ENCODE results near the gene SF1. TPM values are rescaled to one million over a fixed set of nuclear protein-coding genes. Genes with fewer than 3 reads are reported as not detected.

The SF1 gene
- polyA plus RNA-seq, 1 experiment: 56.8 TPM

GRCh38 chr11:64726867-64727530 is 51.3 kb downstream of the SF1 start:
- no peak overlapping the region for H3K27ac ChIP-seq (ENCODE audit: low read depth, low read length)
- TF ChIP-seq CTCF (IDR thresholded peaks at IDR 0.05; ENCODE audit: low read depth, low read length): no peak
- peaks cover 26% of the 10 kb centered on the region for H3K27me3 ChIP-seq (ENCODE audit: control insufficient read depth, insufficient read depth, low read length)
- CTCF ChIA-PET: interaction anchor here (1.7 kb wide), 1 partner anchor 38 kb away, joined by 11 read pairs; no protein-coding TSS in a partner anchor
- POLR2A ChIA-PET: no interaction called here
- DNase-seq (ENCODE audit: low read depth, low spot score): no peak
- no peaks in the 10 kb centered on the region; the same call in 1 of the 2 replicates for H3K9me3 ChIP-seq (ENCODE audit: control insufficient read depth, insufficient read depth, low read length)
- H3K4me3 ChIP-seq (ENCODE audit: low read depth, low read length): no peak overlapping the region

GRCh38 chr11:64726211-64726641 is 52.1 kb downstream of the SF1 start:
- H3K9me3 ChIP-seq (ENCODE audit: control insufficient read depth, insufficient read depth, low read length): no peaks in the 10 kb centered on the region; the same call in 1 of the 2 replicates
- no peak for DNase-seq (ENCODE audit: low read depth, low spot score)
- H3K27ac ChIP-seq (ENCODE audit: low read depth, low read length): no peak overlapping the region
- ChIA-PET POLR2A (no interaction called here), CTCF (interaction anchor here (1.7 kb wide), 1 partner anchor 37 kb away, joined by 11 read pairs; no protein-coding TSS in a partner anchor)
- no peak overlapping the region for H3K4me3 ChIP-seq (ENCODE audit: low read depth, low read length)
- H3K27me3 ChIP-seq (ENCODE audit: control insufficient read depth, insufficient read depth, low read length): peaks cover 33% of the 10 kb centered on the region
- no peak for TF ChIP-seq CTCF (IDR thresholded peaks at IDR 0.05; ENCODE audit: low read depth, low read length)

GRCh38 chr11:64724863-64725532 is 53.3 kb downstream of the SF1 start:
- CTCF ChIA-PET: interaction anchor here (0.5 kb wide), 1 partner anchor 177 kb away, joined by 3 read pairs; no protein-coding TSS in a partner anchor
- DNase-seq (ENCODE audit: low read depth, low spot score): no peak
- H3K27me3 ChIP-seq (ENCODE audit: control insufficient read depth, insufficient read depth, low read length): peaks cover 31% of the 10 kb centered on the region
- TF ChIP-seq CTCF (IDR thresholded peaks at IDR 0.05; ENCODE audit: low read depth, low read length): no peak
- H3K27ac ChIP-seq (ENCODE audit: low read depth, low read length): no peak overlapping the region
- no peaks in the 10 kb centered on the region; the same call in 1 of the 2 replicates for H3K9me3 ChIP-seq (ENCODE audit: control insufficient read depth, insufficient read depth, low read length)
- POLR2A ChIA-PET: no interaction called here
- H3K4me3 ChIP-seq (ENCODE audit: low read depth, low read length): no peak overlapping the region

- no peak for TF ChIP-seq CTCF (IDR thresholded peaks at IDR 0.05; ENCODE audit: low read depth, low read length)
- POLR2A ChIA-PET: no interaction called here
- Histone ChIP-seq H3K4me3 (ENCODE audit: low read depth, low read length) (no peak overlapping the region), H3K27me3 (ENCODE audit: control insufficient read depth, insufficient read depth, low read length) (peaks cover 33% of the 10 kb centered on the region), H3K9me3 (ENCODE audit: control insufficient read depth, insufficient read depth, low read length) (no peaks in the 10 kb centered on the region; the same call in 1 of the 2 replicates), H3K27ac (ENCODE audit: low read depth, low read length) (no peak overlapping the region)
- DNase-seq (ENCODE audit: low read depth, low spot score): no peak
- CTCF ChIA-PET: no interaction called here
Observed at GRCh38 chr11:64723907-64724862, 54.2 kb downstream of the SF1 start.
